ENCODE measurements around the gene SULT2B1. TPM values are rescaled to one million over a fixed set of nuclear protein-coding genes. Genes with fewer than 3 reads are reported as not detected.

Gene SULT2B1
- total RNA-seq, 5 donors from 2014 or later (not counting 1 experiment from before 2014, with no cell fraction given) = not detected

GRCh38 chr19:48544856-48545750, 6.9 kb upstream of the SULT2B1 start:
- Histone ChIP-seq H3K4me3 (ENCODE audit: control insufficient read depth in 1 of 2, extremely low read depth in 1 of 2, low read length in 1 of 2) (no peak overlapping the region), H3K36me3 (ENCODE audit: control insufficient read depth in 2 of 2, extremely low read depth in 1 of 2, insufficient read depth in 1 of 2, low read length in 1 of 2) (no peaks in the 10 kb centered on the region), H3K27me3 (replicated peaks in 1 of 2; ENCODE audit: control insufficient read depth in 2 of 2, extremely low read depth in 1 of 2, insufficient read depth in 2 of 2, low read length in 1 of 2) (peaks cover 0 to 31% of the 10 kb centered on the region in 2 experiments), H3K9me3 (no peaks in the 10 kb centered on the region), H3K27ac (ENCODE audit: low read length) (no peak overlapping the region), H3K4me1 (ENCODE audit: control insufficient read depth in 1 of 2, extremely low read depth in 1 of 2, insufficient read depth in 2 of 2, low read length in 2 of 2) (no peaks in the 10 kb centered on the region)
- whole genome bisulfite sequencing (ENCODE audit: insufficient coverage) = 77% methylated on average over 21 of the region's 25 CpGs
- no peaks in the 10 kb centered on the region for H3K4me1 Mint-ChIP-seq
- ChIA-PET POLR2A (no interaction called here), CTCF (interaction anchor here in 1 of 2 donors (0.6 kb wide), 1 partner anchor 154 kb away, joined by 6 read pairs; the partner anchor contains the start of gene KDELR1)
- H3K27me3 Mint-ChIP-seq = no peaks in the 10 kb centered on the region
- no peak overlapping the region for H3K27ac Mint-ChIP-seq
- no peak overlapping the region for H3K4me3 Mint-ChIP-seq
- DNase-seq = no peak
- no peaks in the 10 kb centered on the region for H3K9me3 Mint-ChIP-seq
- no peak for ATAC-seq (replicated peaks in 1 of 4)
- H3K36me3 Mint-ChIP-seq = no peaks in the 10 kb centered on the region

GRCh38 chr19:48547722-48548121, 4.2 kb upstream of the SULT2B1 start:
- H3K36me3 ChIP-seq (ENCODE audit: control insufficient read depth in 2 of 2, extremely low read depth in 1 of 2, insufficient read depth in 1 of 2, low read length in 1 of 2) = no peaks in the 10 kb centered on the region
- H3K27ac ChIP-seq (ENCODE audit: low read length) = no peak overlapping the region
- no peaks in the 10 kb centered on the region for H3K4me1 ChIP-seq (ENCODE audit: control insufficient read depth in 1 of 2, extremely low read depth in 1 of 2, insufficient read depth in 2 of 2, low read length in 2 of 2)
- Mint-ChIP-seq H3K36me3 (no peaks in the 10 kb centered on the region), H3K27me3 (peaks cover 2 to 4% of the 10 kb centered on the region in 2 donors), H3K27ac (no peak overlapping the region), H3K9me3 (no peaks in the 10 kb centered on the region), H3K4me3 (no peak overlapping the region), H3K4me1 (no peaks in the 10 kb centered on the region)
- H3K27me3 ChIP-seq (replicated peaks in 1 of 2; ENCODE audit: control insufficient read depth in 2 of 2, extremely low read depth in 1 of 2, insufficient read depth in 2 of 2, low read length in 1 of 2) = peaks cover 0 to 49% of the 10 kb centered on the region in 2 experiments
- ChIA-PET CTCF (no interaction called here), POLR2A (no interaction called here)
- H3K4me3 ChIP-seq (ENCODE audit: control insufficient read depth in 1 of 2, extremely low read depth in 1 of 2, low read length in 1 of 2) = no peak overlapping the region
- no peaks in the 10 kb centered on the region for H3K9me3 ChIP-seq
- ATAC-seq (replicated peaks in 1 of 4) = no peak
- no CpG with 5 or more reads among the region's 1 CpG for WGBS (ENCODE audit: insufficient coverage)
- DNase-seq = no peak

- H3K9me3 ChIP-seq = no peaks in the 10 kb centered on the region
- H3K27me3 ChIP-seq (replicated peaks in 1 of 2; ENCODE audit: control insufficient read depth in 2 of 2, extremely low read depth in 1 of 2, insufficient read depth in 2 of 2, low read length in 1 of 2) = peaks cover 0 to 47% of the 10 kb centered on the region in 2 experiments
- ATAC-seq (replicated peaks in 1 of 4) (no peak), DNase-seq (no peak)
- Mint-ChIP-seq H3K4me3 (no peak overlapping the region), H3K36me3 (no peaks in the 10 kb centered on the region), H3K9me3 (no peaks in the 10 kb centered on the region), H3K27me3 (peaks cover 2 to 4% of the 10 kb centered on the region in 2 donors), H3K27ac (no peak overlapping the region), H3K4me1 (no peaks in the 10 kb centered on the region)
- ChIA-PET CTCF (interaction anchor here in 1 of 2 donors (0.6 kb wide), 1 partner anchor 294 kb away, joined by 5 read pairs; no protein-coding TSS in a partner anchor), POLR2A (no interaction called here)
- H3K4me3 ChIP-seq (ENCODE audit: control insufficient read depth in 1 of 2, extremely low read depth in 1 of 2, low read length in 1 of 2) = no peak overlapping the region
- no peaks in the 10 kb centered on the region for H3K36me3 ChIP-seq (ENCODE audit: control insufficient read depth in 2 of 2, extremely low read depth in 1 of 2, insufficient read depth in 1 of 2, low read length in 1 of 2)
- no peaks in the 10 kb centered on the region for H3K4me1 ChIP-seq (ENCODE audit: control insufficient read depth in 1 of 2, extremely low read depth in 1 of 2, insufficient read depth in 2 of 2, low read length in 2 of 2)
- WGBS (ENCODE audit: insufficient coverage) = no CpG with 5 or more reads among the region's 1 CpG
- H3K27ac ChIP-seq (ENCODE audit: low read length) = no peak overlapping the region
Observed at GRCh38 chr19:48548253-48548911, 3.6 kb upstream of the SULT2B1 start.

- Mint-ChIP-seq H3K4me1 (no peaks in the 10 kb centered on the region), H3K36me3 (no peaks in the 10 kb centered on the region), H3K4me3 (no peak overlapping the region), H3K9me3 (no peaks in the 10 kb centered on the region), H3K27me3 (peaks cover 2 to 4% of the 10 kb centered on the region in 2 donors), H3K27ac (no peak overlapping the region)
- Histone ChIP-seq H3K27ac (ENCODE audit: low read length) (no peak overlapping the region), H3K4me3 (ENCODE audit: control insufficient read depth in 1 of 2, extremely low read depth in 1 of 2, low read length in 1 of 2) (no peak overlapping the region), H3K36me3 (ENCODE audit: control insufficient read depth in 2 of 2, extremely low read depth in 1 of 2, insufficient read depth in 1 of 2, low read length in 1 of 2) (no peaks in the 10 kb centered on the region), H3K4me1 (ENCODE audit: control insufficient read depth in 1 of 2, extremely low read depth in 1 of 2, insufficient read depth in 2 of 2, low read length in 2 of 2) (no peaks in the 10 kb centered on the region), H3K27me3 (replicated peaks in 1 of 2; ENCODE audit: control insufficient read depth in 2 of 2, extremely low read depth in 1 of 2, insufficient read depth in 2 of 2, low read length in 1 of 2) (peaks cover 0 to 47% of the 10 kb centered on the region in 2 experiments), H3K9me3 (no peaks in the 10 kb centered on the region)
- ChIA-PET CTCF (no interaction called here), POLR2A (no interaction called here)
- 58% methylated on average over 4 of the region's 5 CpGs for WGBS (ENCODE audit: insufficient coverage)
- ATAC-seq (replicated peaks in 1 of 4) = no peak
- DNase-seq = no peak
Observed at GRCh38 chr19:48549380-48549779, 2.6 kb upstream of the SULT2B1 start.

GRCh38 chr19:48552406-48553322, 692 bp downstream of the SULT2B1 start:
- H3K27me3 ChIP-seq (replicated peaks in 1 of 2; ENCODE audit: control insufficient read depth in 2 of 2, extremely low read depth in 1 of 2, insufficient read depth in 2 of 2, low read length in 1 of 2) = peaks cover 0 to 45% of the 10 kb centered on the region in 2 experiments
- WGBS (ENCODE audit: insufficient coverage) = 70% methylated on average over 13 of the region's 19 CpGs
- H3K36me3 ChIP-seq (ENCODE audit: control insufficient read depth in 2 of 2, extremely low read depth in 1 of 2, insufficient read depth in 1 of 2, low read length in 1 of 2) = no peaks in the 10 kb centered on the region
- Mint-ChIP-seq H3K27ac (no peak overlapping the region), H3K27me3 (peaks cover 4 to 7% of the 10 kb centered on the region in 2 donors), H3K4me3 (no peak overlapping the region), H3K9me3 (no peaks in the 10 kb centered on the region), H3K36me3 (no peaks in the 10 kb centered on the region), H3K4me1 (no peaks in the 10 kb centered on the region)
- DNase-seq (no peak), ATAC-seq (replicated peaks in 1 of 4) (no peak)
- no peaks in the 10 kb centered on the region for H3K9me3 ChIP-seq
- ChIA-PET POLR2A (interaction anchor here in 1 of 2 donors (0.6 kb wide), 1 partner anchor 143 kb away, joined by 4 read pairs; the partner anchor contains the start of gene FUT2), CTCF (interaction anchor here in 1 of 2 donors (0.6 kb wide), 1 partner anchor 14 kb away, joined by 4 read pairs; no protein-coding TSS in a partner anchor)
- H3K4me3 ChIP-seq (ENCODE audit: control insufficient read depth in 1 of 2, extremely low read depth in 1 of 2, low read length in 1 of 2) = no peak overlapping the region
- H3K4me1 ChIP-seq (ENCODE audit: control insufficient read depth in 1 of 2, extremely low read depth in 1 of 2, insufficient read depth in 2 of 2, low read length in 2 of 2) = no peaks in the 10 kb centered on the region
- H3K27ac ChIP-seq (ENCODE audit: low read length) = no peak overlapping the region
